GM18499 (cell line): ENCODE results near the gene MYL7.
"Not testable (repeated sequence)": the region's sequence is repeated elsewhere in the genome, so short reads cannot be mapped to it uniquely, and the experiment has no call there.

Experiments
- ATAC-seq: cut with Tn5 transposase; IDR thresholded peaks from one replicate; pipeline ENCODE4 v1.9.1; 2021; ENCODE audit warnings: moderate number of reproducible peaks; ENCODE audit not compliant: insufficient read depth, unreplicated experiment

The MYL7 gene

DNA sequence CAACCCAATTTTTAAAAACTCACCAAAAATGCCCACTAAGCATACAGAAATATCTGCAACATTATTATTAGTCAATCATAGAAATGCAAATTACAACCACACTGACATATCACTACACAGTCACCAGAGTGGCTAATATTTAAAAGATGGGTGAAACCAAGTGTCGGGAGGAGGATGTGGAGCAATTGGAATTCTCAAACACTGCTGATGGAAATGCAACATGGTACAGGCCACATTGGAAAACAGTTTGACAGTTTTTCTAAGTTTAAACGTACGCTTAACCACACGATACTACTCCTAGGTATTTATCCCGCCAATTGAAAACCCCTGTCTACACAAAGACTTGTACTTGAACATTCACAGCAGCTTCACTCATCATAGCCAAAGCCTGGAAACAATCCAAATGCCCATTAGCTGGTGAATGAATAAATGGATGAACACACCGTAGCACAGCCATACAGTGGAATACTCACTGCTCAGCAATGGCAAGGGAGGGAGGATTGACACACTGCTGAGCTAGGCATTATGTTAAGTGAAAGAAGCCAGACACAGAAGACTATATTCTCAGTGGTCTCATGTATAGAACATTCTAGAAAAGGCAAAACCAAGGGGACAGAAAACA is 31.8 kb upstream of the MYL7 start:
- ATAC-seq, result no peak

DNA sequence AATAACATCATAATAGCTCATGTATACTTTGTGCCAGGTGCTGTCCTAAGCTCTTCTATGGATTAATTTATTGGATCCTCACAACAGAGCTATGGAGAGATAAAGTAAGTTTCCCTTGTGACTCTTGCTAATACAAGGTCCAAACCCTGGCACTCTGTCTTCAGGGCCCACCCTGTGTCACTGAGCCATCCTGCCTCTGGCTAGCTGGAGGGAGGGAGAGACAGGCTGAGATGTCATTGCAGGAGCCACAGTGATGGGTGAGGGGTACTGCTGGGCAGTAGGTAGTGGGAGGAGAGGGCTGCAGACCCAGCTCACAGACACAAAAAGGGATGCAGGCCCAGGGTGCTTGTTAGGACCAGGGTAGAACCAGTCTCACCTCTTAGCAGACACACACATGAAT is 31.2 kb upstream of the MYL7 start:
- no peak for ATAC-seq

DNA sequence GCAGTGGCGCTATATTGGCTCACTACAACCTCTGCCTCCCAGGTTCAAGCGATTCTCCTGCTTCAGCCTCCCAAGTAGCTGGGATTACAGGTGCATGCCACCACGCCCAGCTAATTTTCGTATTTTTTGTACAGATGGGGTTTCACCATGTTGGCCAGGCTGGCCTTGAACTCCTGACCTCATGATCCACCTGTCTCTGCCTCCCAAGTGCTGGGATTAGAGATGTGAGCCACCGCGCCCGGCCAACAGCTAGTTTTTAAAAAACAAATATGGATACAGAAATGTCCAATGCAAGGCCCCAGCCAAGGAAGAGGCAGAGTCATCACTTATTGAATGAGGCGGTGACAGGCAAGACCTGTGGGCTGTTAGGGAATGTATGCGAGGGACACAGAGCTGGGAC is 30.8 kb upstream of the MYL7 start:
- ATAC-seq, result not testable (repeated sequence)

DNA sequence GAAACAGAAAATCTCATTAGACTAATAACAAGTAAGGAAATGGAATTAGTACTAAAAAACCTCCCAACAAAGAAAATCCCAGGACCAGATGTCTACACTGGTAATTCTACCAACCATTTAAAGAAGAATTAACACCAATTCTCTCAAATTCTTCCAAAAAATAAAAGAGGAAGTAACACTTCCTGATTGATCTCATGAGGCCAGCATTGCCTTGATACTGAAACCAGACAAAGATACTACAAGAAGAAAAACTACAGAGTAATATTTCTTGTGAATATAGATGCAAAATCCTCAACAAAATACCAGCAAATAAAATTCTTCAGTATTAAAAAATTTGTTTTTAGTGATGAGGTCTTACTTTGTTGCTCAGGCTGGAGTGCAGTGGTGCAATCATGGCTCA is 26.8 kb upstream of the MYL7 start:
- ATAC-seq, result no peak

DNA sequence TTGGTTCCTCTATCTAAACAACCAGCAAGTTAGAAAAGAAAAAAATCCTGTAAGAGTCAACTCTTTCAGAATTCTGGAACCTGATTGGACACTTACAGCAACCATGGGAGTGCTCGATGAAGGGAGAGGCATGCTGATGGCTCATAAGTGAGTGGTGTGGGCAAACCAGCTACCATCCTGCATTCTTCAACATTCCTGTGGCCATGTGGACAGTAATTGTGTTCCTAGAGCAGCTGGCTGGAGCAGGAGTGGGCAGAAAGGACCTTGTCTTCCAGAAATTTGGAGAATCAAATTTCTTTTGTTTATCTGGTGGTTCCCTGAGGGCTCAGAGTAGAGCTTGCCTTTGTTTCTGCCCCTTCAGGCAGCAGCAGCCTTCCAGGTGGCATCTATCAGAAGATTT is 22.5 kb upstream of the MYL7 start:
- no peak for ATAC-seq

DNA sequence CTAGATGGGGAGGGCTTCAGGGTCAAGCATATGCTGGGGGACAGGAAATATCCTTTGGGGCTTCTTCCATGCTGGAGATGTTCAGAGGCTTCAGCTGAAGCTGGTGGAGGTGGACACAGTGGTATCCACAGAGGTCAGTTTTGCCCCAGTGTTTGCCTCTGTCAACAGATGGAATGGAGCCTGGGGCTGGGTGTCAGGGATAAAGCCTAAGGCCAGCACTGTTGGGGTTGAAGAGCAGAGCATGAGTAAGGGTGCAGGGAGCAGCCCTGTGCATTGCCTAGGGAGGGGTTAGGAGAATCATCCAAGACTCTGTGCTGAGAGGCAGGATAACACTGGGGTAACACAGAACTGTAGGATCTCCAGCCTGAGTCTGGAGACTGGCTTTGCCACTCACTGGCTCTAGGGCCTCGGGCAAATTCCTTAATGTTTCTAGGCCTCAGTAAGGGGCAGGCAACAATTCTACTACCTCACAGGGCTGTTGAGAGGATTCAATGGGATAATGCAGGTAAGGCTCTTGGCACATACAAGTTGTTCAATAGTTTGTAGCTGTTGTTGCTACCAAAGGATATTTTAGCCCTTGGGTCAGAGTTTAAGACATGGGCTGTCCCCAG is 21.8 kb upstream of the MYL7 start:
- no peak for ATAC-seq

DNA sequence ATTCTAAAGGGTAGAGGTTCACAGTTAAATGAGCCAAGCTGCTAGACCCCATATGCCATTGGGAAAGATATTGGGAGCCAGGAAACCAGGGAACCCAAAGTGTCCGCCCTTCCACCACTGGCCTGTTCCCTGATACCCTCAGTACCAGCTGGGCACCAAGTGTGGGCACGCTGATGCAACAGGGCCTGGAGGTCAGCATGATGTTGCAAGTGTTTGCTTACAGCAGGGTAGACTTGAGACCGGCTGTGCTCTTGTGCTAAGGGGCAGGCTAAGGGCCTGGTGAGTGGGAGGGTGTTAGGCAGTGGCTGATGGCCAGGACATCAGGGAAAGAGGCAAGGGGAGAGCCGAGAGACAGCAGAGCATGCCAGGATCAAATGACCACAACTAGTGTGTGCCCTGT is 21.0 kb upstream of the MYL7 start:
- no peak for ATAC-seq

DNA sequence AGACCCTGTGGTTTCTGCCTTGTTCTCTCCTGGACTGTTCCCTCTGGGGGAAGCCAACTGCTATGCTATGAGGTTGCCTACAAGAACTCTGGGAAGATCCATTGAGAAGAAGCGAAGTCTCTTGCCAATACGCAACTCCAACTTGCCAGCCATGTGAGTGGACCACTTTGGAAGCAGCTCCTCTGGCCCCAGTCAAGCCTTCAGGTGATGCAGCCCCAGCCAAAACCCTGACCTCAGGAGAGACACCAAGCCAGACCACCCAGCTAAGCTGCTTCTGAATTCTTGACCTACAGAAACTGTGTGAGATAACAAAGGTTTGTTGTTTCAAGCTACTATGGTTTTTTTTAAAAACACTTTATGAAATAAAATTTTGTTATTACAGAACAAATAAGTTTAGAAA is 20.2 kb upstream of the MYL7 start:
- no peak for ATAC-seq

DNA sequence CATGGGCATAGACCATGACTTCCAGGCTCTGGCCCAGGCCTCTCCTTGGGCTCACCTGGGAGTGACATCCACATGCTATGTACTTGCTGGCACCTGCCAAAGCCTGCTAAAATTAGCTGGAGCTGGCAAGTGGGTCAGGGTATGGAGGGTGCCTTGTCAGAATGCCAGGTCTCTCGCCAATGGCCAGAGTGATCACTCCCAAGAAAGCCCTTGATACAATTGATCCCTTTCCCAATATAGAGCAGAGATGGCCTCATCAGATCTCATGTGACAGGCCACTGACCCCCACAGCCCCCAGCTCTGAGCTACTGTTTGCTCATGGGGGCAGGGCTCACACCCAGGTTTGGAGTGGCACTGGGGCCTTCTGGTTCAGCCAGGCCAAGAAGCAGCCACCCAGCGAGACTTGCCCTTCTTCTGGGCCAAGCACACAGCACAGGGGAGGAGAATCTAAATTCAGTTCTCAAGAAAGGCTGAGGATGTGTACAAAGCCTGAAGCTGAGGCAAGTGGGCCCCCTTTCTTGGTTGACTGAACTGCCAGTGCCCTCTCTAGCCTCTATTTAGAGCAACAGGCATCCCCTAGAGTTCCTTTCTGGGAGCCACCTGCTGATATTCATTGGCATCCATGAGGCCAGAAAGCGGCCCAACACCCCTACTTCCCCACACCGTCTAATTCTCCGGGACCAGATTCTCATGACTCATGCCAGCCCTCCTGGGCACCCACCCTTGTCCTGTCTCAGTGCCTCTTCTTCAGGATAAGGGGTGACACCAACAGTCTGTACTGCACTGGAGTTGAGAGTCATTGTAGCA is 18.9 kb upstream of the MYL7 start:
- ATAC-seq, result no peak

DNA sequence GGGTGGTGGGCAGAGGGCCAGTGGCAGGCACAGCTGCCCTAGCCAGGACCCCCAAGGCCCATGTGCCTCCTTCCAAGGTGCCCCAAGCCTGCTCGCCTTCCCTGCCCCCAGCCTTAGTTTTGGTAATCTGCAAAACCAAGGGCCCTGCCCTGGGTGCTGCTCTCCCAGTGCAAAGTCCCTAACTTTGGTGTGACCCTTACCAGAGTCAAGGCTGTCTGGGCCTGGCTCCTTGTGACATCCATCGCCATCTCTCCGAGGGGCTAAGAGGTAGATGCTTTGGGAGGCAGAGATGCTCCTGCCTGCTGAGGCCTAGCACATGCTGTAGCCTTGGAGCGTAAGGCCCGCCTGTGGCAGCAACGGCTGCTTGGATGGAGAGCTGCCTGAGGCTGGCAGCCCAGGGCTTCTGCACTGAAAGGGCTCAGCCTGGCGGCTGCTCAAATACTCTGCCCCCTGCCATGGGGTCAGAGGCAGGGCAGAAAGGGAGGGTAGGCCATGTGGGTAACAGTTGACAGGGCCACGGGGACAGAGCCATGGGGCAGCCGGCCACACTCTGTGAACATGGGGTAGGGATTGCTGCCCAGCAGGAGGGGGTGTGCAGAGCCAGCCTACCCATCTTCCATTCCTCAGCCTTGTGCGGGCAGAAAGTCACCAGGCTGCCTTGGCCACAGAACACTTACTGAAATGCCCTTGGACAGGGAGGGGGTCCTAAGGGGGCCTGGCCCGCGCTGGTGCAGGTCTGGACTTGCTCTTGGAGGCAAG is 17.9 kb upstream of the MYL7 start:
- ATAC-seq, result no peak

DNA sequence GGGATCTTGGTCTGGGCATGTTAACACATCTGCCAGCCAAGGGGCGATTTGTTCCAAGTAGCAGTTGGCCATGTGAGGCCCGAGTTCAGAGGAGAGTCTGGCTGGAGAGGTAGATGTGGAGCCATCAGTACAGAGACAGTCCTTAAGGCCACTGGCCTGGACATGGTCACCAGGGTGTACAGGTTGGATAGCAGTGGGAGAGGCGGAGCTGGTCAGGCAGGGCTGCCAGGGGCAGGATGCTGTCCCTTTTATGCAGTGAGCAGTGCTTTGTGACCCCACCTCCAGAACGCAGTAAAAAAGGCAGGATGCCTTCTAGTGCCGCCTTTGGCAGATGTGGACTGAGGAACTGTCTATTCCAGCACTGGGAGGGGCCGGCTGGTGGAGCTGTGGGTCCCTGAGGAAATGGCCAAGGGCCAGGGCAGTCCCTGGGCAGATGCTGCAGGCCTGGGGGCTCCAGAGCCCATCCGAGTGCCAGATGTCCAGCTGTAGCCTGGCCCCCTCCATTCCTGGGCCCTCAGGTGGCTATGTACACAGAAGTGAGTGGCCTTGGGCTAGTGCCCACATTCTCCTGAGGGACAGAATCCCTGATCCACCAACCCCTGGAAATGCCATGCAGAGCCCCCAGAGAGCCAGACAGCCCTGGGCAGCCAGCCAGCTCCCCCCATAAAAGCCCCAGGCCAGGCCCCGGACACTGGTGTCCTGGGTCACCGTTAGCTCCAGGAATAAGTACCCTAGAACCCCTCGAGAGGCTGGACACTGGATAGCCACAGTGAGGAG is 17.2 kb upstream of the MYL7 start:
- no peak for ATAC-seq

DNA sequence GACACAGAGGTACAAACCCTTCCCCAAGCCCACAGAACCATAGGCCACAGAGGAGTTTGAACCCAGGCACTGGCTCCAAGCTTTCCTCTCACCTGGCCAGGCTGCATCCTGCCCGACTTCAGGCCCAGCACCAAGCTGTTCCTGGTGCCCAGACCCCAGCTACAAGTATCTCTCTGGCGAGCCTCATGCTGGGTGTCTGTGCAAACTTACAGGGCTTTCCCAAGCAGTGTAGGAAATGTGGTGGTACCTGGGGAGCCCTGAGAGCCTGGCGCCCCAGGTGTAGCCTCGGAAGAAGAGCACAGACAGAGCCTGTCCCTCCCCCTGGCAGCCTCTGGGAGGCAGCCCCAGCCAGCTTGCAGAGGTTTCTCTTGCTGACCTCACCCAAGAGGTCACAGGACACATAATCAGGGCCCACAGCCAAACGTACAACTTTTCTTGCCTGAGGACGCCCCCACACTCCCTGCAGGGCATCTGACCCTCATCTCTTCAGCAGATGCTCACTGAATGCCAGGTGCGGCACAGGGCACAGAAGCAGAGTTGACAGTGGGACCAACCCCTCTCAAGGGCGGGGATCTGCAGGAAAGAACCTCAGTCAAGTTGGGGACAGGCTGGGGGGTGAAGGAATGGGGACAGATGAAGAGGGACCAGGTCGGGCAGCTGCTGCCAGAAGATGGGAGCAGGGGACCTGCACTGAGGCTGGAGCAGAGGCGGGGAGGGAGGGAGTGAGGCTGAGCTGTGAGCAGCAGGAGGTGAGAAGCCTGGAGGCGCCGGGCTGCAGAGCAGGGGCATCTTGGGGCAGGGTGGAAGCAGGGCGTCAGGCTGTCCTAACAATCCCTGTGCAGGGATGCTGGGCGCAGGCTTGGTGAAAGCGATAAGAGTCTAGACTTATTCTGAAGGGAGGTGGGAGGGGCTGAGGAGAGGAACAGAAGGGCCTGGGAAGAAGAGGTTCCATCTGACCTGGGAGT is 16.3 kb upstream of the MYL7 start:
- no peak for ATAC-seq

DNA sequence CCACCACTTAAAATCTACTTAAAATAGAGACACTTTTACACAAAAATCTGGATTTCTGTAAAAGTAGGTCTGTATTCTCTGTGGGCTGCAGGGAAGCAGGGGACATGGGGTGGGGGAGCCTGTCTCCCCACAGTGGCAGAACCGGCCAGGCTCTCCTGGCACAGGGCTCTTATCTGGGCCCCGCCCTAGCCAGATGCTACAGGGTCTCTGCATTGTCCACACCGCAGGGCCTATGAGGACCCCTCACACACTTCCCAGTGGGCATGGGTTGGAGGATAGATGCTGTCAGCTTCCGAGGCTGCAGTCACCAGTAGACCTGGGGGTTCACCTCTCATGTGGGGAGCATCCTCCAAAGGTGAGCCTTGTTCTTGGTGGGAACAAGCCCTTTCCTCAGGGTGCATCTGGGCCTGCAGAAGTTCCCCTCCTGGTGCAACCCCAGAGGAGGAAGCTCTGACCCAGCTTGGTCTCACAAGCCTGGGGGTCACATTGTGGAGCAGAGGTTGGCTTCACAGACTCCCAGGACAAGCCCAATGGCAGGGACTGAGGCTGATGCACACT is 15.4 kb upstream of the MYL7 start:
- no peak for ATAC-seq

DNA sequence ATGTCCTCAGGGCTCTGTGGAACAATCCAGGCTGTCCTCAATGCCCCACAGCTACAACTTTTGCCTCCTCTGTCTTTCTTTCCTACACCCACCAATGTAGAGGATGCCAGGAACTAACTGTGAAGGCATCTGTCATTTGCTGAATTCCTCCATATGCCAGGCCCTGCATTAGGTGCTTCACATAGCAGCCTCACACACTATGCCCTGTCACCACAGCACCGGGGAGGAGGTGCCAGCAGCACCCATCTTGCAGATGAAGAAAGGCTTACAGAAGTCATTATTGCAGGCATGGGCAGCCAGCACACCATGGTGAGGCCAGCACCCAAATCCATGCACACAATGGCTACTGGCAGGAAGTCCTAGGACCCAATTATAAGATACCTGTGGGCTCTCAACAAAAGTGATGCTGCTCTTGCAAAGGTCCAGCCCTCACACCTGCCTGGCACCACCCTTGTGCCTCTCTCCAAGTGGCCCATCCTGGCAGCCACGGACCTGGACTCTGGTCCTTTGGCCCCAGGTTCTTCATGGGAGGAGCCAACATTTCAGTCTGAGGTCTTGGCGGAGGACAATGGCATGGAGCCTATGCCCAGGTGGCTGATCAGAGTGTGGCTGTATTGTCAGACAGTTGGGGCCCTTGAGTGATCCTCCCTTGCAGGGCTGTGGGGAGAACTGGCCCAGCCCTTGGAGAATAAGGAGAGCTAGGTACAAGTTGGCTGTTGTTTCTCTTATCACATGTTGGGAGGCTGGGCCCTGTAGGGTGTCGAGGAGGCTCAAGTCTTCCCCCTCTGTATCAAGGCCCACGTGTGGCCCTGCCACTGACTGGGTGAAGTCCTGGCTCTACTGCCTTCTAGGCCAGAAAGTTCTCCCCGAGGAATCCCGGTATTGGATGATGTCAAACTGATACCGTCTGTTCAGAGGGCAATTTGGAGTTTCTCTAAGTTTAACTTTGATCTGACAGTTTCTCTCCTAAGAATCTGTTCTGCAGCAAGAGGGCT is 14.4 kb upstream of the MYL7 start:
- no peak for ATAC-seq

DNA sequence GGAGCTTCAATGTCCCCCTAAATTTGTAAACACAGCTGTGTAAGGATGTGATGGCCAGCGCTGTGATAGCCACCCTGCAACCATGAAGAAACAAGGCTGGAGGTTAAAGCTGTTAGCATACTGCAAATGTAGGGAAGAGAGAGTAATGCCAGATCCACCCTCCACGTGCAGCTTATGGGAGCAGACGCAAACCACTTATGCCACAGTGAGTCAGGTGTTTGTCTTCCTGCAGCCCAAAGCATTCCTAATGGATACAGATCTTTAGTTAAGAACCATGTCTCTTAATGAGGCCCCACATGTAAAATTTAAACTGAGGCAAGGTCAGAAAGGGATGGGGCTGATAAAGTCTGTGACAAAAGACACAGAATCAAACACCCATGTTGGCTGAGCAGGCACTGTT is 13.6 kb upstream of the MYL7 start:
- no peak for ATAC-seq

DNA sequence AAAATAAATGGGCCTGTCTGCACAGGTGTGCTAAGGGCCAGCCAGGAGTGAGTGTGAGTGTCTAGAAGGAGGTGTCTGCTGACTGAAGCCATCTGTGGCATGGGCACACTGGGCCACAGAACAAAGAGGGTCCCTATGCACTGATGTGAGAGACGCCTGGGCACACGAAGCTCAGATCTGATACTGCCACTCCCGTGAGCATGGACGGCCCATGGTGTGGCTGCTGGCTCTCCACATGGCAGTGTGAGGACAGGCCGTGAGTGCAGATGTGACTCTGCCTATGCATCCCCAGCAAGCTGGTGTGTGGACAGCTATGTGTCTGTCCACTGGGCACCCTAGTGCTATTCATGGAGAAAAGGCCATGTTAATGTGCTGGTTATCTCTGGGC is 12.8 kb upstream of the MYL7 start:
- no peak for ATAC-seq
